ENCODE results near the gene LRRN2.

Gene LRRN2

GRCh38 chr1:204628868-204629267, 56.7 kb downstream of the LRRN2 start:
- DNase-seq = no peak

- DNase-seq = no peak
Measured at GRCh38 chr1:204627436-204627835, 58.1 kb downstream of the LRRN2 start.

GRCh38 chr1:204626381-204626780, 59.2 kb downstream of the LRRN2 start:
- peak; percentile 35 to 64 (median 54) for DNase-seq

- no peak for DNase-seq
Measured at GRCh38 chr1:204624631-204625216, 60.8 kb downstream of the LRRN2 start.

GRCh38 chr1:204623894-204624361, 61.6 kb downstream of the LRRN2 start:
- peak in 2 of 4 experiments; percentile 15 to 20 for DNase-seq

GRCh38 chr1:204623365-204623893, 62.1 kb downstream of the LRRN2 start:
- peak; percentile 62 to 83 (median 80) for DNase-seq

- no peak for DNase-seq
Measured at GRCh38 chr1:204621996-204622395, 63.5 kb downstream of the LRRN2 start.

GRCh38 chr1:204621396-204621795, 64.1 kb downstream of the LRRN2 start:
- DNase-seq = peak in 3 of 4 experiments; percentile 6 to 20 (median 17)

GRCh38 chr1:204619721-204620120, 65.8 kb downstream of the LRRN2 start:
- no peak for DNase-seq

GRCh38 chr1:204618148-204618760, 67.3 kb downstream of the LRRN2 start:
- DNase-seq = no peak

GRCh38 chr1:204617256-204618147, 68.0 kb downstream of the LRRN2 start:
- DNase-seq = no peak

GRCh38 chr1:204616641-204617040, 68.9 kb downstream of the LRRN2 start:
- DNase-seq = no peak

GRCh38 chr1:204615881-204616280, 69.7 kb downstream of the LRRN2 start:
- DNase-seq = no peak

- DNase-seq = no peak
Measured at GRCh38 chr1:204613636-204614035, 71.9 kb downstream of the LRRN2 start.

- DNase-seq = no peak
Measured at GRCh38 chr1:204612326-204612725, 73.2 kb downstream of the LRRN2 start.

- DNase-seq = no peak
Measured at GRCh38 chr1:204611036-204611435, 74.5 kb downstream of the LRRN2 start.

GRCh38 chr1:204607910-204608309, 77.6 kb downstream of the LRRN2 start:
- DNase-seq = no peak

GRCh38 chr1:204605791-204606190, 79.7 kb downstream of the LRRN2 start:
- no peak for DNase-seq

GRCh38 chr1:204602871-204603542, 82.5 kb downstream of the LRRN2 start:
- DNase-seq = no peak

- no peak for DNase-seq
Measured at GRCh38 chr1:204602111-204602579, 83.4 kb downstream of the LRRN2 start.

GRCh38 chr1:204600968-204601367, 84.6 kb downstream of the LRRN2 start:
- DNase-seq = no peak

- no peak for DNase-seq
Measured at GRCh38 chr1:204600203-204600602, 85.3 kb downstream of the LRRN2 start.
